GM12872 (cell line): ENCODE data around the gene HMCN2.

Experiments used
- CTCF ChIP-seq: IDR thresholded peaks from 3 replicates; pipeline ENCODE4 v1.5.1; 2011; ENCODE audit warnings: low read depth, mild to moderate bottlenecking, low read length, moderate library complexity; ENCODE audit not compliant: insufficient read depth

HMCN2 gene

DNA sequence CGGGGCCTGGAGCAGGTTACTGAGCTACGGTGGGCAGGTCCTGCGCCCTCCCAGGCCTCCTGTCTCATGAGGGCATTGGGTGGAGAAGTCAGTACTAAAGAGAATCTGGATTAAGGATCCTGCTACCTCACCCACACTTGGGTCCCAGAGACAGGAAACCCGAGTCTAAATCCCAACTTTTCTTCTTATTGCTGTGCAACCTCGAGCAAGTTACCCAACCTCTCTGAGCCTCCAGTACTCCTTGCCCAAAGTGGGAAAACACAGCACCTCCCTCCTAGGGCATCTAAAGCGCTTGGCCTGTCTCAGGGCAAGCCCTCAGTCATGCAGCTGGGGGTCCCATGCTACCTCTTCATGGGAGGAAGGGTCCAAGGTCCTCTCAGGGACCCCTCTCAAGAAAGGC lies 207.4 kb downstream of the HMCN2 start:
- no peak for TF ChIP-seq CTCF

GRCh38 chr9:130473566-130473965 lies 208.0 kb downstream of the HMCN2 start:
- TF ChIP-seq CTCF, result no peak

- TF ChIP-seq CTCF, result no peak
Measured at GRCh38 chr9:130474106-130474505, 208.5 kb downstream of the HMCN2 start.

- no peak for TF ChIP-seq CTCF
Measured at GRCh38 chr9:130476151-130476730, 210.7 kb downstream of the HMCN2 start.

- TF ChIP-seq CTCF, result no peak
Measured at GRCh38 chr9:130477564-130477963, 212.0 kb downstream of the HMCN2 start.

DNA sequence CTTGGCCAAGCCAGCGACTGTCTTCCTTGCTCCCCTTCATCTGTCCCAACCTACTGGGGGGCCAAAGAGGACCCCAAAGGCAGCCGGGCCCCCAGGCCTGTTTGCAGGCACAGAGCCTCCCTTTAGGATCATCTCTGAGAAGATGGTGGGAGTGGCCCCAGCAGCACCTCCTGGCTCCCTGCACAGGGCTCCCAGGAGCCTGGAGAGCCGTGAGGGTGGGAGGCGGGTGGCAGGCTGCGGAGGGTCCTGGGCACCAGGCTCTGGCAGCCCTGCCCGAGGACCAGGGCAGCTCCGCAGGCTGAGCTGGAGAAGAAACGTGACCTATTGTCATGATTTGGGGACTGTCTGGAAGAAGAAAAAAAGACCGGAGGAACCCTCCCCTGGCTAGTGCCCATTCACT lies 212.6 kb downstream of the HMCN2 start:
- TF ChIP-seq CTCF, result no peak

GRCh38 chr9:130478736-130479575 lies 213.4 kb downstream of the HMCN2 start:
- TF ChIP-seq CTCF, result no peak
